ENCODE results near the gene TIMP3.

Gene TIMP3

DNA sequence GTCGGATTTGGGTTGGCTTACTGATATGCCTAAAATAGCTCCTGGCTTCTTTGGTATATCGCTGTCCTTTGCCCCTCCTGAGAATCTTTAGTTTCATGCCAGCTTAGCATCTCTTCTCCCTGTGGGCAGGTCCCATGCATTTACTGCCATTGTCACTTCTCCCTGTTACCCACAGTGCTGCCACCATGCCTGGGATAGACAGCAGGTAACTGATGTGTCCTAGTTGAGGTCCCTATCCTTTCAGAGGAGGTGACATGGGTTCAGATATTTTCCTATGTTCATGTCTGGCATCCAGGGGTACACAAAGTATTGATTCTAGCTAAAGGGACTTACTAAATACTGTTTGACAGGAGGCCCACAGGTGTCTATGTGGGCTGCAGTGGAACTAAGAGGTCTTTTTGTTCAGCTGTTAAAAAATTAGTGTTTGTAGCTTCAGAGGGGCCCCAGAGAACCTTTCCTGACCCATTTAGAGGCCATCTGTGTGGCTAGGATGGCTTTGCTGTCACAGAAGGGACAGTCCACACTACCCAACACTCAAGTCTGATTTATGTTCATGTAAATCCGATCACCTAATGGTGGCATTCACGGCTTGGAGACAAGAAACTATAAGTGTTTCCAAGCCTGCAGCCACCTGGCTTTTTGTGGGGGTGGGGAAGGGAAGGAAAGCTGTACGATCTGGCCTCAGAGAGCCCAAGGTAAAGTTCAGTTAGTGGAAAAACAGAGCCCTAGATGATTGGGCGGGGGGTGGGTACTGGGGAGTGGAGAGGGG is 8.5 kb downstream of the TIMP3 start:
- no peak for DNase-seq (ENCODE audit: extremely low read depth, low read depth)
- TF ChIP-seq, protein P1, sequence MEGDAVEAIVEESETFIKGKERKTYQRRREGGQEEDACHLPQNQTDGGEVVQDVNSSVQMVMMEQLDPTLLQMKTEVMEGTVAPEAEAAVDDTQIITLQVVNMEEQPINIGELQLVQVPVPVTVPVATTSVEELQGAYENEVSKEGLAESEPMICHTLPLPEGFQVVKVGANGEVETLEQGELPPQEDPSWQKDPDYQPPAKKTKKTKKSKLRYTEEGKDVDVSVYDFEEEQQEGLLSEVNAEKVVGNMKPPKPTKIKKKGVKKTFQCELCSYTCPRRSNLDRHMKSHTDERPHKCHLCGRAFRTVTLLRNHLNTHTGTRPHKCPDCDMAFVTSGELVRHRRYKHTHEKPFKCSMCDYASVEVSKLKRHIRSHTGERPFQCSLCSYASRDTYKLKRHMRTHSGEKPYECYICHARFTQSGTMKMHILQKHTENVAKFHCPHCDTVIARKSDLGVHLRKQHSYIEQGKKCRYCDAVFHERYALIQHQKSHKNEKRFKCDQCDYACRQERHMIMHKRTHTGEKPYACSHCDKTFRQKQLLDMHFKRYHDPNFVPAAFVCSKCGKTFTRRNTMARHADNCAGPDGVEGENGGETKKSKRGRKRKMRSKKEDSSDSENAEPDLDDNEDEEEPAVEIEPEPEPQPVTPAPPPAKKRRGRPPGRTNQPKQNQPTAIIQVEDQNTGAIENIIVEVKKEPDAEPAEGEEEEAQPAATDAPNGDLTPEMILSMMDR (IDR thresholded peaks at IDR 0.05; ENCODE audit: low read depth, low read length): no peak

DNA sequence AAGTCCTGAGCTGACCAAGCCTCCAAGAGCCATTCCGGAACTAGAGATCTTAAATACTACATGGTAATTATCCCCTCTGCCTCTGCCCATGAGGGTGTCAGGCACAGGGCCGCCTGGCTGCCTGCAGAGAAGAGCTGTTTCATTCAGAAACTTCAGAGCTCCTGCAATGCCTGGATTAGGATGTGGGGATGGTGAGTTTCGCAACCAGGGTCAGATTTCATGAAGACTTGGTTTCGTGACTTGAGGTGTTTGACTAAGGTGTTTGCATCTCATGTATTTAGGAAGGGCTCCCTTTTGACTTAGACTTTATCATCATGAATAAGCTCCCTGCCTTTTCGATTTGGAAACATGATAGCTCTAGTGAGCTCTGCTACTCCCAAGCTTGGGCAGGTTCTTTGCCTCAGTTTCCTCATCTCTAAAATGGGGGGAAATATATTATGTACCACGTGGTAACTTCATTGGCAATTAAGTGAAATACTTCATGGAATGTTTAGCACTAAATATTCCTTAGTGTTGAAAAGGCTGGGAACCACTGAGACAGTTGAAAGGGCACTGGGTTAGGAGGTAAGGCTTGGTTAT is 9.1 kb downstream of the TIMP3 start:
- no peak for DNase-seq (ENCODE audit: extremely low read depth, low read depth)
- TF ChIP-seq, protein P1 (IDR thresholded peaks at IDR 0.05; ENCODE audit: low read depth, low read length): no peak

DNA sequence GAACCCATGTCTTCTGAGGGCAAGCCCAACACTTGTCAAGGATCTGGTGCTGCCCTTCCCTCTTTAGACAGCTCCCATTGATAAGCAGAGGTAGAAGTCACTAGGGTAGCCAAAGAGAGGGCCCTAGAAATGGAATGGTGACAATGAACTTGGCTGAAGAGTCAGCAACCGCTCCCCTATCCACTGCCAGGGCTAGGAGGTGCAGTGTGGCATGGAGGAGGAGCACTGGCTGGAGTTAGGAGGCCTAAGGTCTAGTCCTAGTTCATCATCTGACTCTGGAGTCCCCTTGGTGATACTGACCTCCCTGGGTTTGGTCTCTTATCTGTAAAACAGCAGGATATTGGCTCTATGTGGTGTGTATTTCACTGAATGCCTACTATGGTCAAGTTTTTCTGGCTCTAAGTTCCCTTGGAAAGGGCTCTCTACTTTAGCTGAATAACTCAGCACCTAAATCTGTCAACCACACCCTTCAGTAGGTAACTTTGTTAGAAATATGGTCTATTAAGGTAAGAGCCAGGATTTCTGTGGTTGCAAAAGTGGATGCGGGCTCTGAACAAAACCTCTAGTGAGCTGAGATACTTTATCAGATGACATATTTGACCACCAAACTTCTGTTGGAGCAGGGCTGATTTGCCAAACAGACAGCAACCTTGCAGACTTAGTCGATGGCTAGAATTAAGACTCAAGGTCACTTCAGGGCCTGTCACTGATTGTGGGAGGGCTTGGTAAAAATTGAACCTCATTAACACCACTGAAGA is 10.5 kb downstream of the TIMP3 start:
- no peak for DNase-seq (ENCODE audit: extremely low read depth, low read depth)
- TF ChIP-seq, protein P1 (IDR thresholded peaks at IDR 0.05; ENCODE audit: low read depth, low read length): no peak

DNA sequence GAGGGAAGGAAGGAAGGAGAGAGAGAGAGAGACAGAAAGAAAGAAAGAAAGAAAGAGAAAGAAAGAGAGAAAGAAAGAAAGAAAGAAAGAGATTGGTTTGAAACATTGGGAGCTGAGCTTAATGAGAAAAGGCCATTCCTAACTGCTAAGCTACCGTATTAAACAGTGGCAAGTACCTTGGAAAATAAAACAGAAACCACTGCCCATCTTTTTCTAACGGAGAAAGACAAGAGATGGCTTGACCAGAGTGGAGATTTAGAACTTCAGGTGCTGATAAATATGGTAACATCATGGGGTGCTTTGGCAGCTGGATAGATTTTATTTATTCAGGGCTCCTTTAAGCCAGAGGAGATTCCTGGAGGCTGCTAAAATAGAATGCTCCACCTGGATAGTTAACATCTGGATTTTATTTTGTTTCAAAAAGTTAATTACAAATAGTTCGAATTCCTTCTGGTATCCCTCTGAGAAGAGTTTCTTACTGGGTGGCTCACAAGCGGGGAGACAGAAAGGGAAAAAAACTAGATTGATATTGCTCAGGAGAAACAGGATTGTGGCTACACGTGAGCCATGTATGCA is 12.9 kb downstream of the TIMP3 start:
- TF ChIP-seq, protein P1 (IDR thresholded peaks at IDR 0.05; ENCODE audit: low read depth, low read length): no peak
- DNase-seq (ENCODE audit: extremely low read depth, low read depth): peak; percentile 20

DNA sequence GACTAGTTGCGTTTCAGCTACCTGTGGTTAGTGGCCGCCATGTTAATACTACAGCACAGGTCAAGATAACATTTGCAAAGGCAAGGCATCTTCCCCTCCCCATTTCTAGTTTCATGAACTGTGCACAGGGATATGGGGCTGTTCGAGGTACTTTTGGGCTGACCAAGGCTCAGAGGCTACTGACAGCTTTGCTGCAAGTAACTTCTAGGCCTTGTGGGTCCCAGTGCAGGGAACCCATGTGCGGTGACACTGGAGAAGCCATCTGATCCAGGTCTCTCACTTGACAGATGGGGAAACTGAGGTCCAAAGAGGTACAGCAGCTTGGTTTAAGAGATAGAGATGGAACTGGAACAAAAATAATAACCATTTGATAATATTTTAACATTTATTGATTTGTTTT is 13.6 kb downstream of the TIMP3 start:
- TF ChIP-seq, protein P1 (IDR thresholded peaks at IDR 0.05; ENCODE audit: low read depth, low read length): no peak

DNA sequence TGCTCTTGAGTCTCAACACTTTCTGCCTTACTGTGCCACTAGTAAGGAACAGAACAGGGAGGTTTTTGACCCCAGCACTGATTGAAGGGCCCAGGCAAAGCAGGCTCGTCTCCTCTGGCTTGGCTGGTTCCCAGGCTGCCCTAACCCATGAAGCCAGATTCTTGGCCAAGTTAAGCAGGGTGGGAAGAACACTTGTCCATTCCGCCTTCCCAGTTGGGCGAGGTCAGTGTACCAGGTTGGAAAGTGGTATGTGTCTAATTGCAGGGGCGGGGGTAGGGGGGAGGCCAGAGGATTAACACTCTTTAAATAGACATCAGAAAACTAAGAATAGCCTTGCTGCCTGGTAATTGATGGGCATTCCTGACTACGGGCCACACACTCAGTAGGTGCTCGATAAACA is 14.4 kb downstream of the TIMP3 start:
- no peak for DNase-seq (ENCODE audit: extremely low read depth, low read depth)
- TF ChIP-seq, protein P1 (IDR thresholded peaks at IDR 0.05; ENCODE audit: low read depth, low read length): no peak

More for the DNA sequence above, 13.6 kb downstream of the TIMP3 start:
- no peak for DNase-seq (ENCODE audit: extremely low read depth, low read depth)
